GM13977 (cell line): ENCODE data around the gene FGFR4.

Experiments used
- DNase-seq: peaks from one replicate; pipeline ENCODE4 v3.0.0; 2012; ENCODE audit warnings: low spot score
- in situ Hi-C: fragments of 300-500 bp; cut with MboI; formaldehyde crosslinking; loops from one replicate; pipeline ENCODE4 v1.12.0; 2022; ENCODE audit warnings: low sequenced_read_pairs, low pct_unique_long_range_greater_than_20kb, mixed read lengths, inconsistent platforms; ENCODE audit not compliant: unreplicated experiment
- TF ChIP-seq, protein P1 (sequence below): IDR thresholded peaks from 2 replicates; pipeline ENCODE4 v1.5.1; 2012; ENCODE audit warnings: mild to moderate bottlenecking, control low read depth; ENCODE audit not compliant: insufficient read depth; ENCODE audit errors: extremely low read depth, missing control alignments

Gene FGFR4

DNA sequence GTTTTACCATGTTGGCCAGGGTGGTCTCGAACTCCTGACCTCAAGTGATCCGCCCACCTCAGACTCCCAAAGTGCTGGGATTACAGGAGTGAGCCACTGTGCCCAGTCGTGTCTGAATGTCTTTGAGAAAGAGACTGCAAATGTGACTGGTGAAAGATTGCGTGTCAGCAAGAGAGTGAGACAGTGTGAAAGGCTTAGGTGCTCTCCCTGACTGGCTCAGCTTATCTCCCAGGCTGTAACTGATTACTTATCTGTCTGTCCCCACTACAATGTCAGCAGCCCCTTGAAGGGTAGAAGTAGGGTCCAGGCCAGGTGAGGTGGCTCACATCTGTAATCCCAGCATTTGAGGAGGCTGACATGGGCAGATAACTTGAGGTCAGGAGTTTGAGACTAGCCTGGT is 3.4 kb upstream of the FGFR4 start:
- DNase-seq: no peak
- TF ChIP-seq, protein P1, sequence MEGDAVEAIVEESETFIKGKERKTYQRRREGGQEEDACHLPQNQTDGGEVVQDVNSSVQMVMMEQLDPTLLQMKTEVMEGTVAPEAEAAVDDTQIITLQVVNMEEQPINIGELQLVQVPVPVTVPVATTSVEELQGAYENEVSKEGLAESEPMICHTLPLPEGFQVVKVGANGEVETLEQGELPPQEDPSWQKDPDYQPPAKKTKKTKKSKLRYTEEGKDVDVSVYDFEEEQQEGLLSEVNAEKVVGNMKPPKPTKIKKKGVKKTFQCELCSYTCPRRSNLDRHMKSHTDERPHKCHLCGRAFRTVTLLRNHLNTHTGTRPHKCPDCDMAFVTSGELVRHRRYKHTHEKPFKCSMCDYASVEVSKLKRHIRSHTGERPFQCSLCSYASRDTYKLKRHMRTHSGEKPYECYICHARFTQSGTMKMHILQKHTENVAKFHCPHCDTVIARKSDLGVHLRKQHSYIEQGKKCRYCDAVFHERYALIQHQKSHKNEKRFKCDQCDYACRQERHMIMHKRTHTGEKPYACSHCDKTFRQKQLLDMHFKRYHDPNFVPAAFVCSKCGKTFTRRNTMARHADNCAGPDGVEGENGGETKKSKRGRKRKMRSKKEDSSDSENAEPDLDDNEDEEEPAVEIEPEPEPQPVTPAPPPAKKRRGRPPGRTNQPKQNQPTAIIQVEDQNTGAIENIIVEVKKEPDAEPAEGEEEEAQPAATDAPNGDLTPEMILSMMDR: no peak
- in situ Hi-C loops: no loop called here

DNA sequence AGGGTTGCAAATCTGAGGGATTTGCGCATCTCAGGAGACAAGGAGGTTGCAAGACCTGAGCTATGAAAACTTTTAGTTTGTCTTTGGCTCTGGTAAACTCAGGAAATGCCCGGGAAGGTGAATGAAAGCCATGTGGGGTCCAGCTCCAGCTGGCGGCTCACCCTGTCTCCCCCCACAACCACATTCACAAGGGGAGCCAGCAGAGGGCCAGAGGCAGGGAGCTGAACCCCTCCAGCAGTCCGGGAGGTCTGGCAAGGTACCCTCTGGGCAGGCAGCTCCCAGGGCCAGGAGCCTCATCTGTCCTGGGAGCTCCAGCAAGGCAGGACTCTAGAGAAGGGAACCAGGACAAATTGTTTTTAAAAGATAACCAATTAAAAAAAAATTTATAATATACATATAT is 2.5 kb upstream of the FGFR4 start:
- no peak for DNase-seq
- in situ Hi-C loops: no loop called here
- TF ChIP-seq, protein P1: no peak

DNA sequence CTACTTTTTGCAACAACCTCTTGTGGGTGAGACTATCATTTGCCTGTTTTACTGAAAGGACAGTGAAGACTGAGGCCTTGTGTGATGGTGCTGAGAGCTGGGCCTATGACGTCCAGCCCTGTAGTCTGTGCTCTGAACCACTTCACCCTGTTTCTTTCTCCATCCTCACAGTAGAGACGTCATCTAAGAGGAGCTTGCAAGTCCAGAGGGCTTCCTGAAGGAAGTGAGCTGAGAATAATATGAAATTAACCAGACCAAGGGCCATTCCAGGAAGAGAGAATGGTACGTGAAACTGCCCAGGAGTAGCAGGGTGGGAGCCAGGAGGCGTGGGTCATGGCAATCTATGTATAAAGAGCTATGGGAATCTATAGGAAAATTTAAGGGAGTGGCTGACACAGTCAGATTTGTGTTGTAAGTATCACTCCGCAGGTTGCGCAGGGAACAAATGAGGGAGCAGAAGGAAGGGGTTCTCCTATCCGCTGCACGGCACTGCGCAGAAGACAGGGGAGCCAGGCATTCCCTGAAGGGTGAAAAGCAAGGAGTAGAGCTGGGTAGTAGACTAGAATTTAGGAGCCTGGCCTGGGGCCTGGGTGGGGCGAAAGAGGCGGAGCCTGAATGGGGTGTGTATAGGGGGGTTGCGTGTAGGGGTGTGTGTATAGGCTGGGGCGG is 596 bp upstream of the FGFR4 start:
- in situ Hi-C loops: no loop called here
- TF ChIP-seq, protein P1: no peak
- DNase-seq: no peak

DNA sequence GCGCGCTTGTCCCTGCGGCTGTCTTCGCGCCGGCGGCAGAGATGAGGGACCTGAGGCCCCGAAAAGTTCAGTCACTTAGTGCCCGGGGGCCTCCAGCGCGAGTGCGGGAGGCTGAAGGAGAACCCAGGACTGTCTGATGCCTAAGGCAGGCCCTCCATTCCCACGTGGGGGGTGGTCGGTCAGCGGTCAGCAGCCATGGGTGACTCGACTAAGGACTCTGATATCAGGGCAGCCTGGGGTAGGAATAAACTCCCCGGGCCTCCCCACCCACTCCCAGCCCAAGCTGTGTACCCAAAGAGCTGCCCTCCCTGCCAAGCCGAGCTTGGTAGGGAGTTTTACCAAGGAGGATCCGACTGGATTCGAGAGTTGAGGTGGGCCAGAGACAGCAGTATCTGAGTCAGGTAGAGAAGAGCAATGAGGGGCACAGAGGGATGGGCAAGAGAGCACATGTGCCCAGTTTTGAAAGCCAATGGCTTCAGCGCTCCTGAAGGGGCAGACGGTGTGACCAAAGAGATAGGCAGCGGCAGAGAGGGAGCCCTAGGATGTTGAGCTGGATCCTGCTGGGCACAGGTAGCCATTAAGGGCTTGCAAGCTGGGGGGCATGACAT is 787 bp downstream of the FGFR4 start:
- TF ChIP-seq, protein P1: no peak
- no peak for DNase-seq
- in situ Hi-C loops: no loop called here

DNA sequence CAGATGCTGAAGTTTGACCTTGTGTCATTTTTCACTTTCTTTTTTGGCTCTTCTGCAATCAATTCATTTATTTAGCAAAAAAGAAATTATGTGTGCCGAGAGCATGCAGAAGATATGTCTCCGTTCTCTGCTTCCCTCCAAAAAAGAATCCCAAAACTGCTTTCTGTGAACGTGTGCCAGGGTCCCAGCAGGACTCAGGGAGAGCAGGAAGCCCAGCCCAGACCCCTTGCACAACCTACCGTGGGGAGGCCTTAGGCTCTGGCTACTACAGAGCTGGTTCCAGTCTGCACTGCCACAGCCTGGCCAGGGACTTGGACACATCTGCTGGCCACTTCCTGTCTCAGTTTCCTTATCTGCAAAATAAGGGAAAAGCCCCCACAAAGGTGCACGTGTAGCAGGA is 2.4 kb downstream of the FGFR4 start:
- TF ChIP-seq, protein P1: no peak
- in situ Hi-C loops: no loop called here
- no peak for DNase-seq

DNA sequence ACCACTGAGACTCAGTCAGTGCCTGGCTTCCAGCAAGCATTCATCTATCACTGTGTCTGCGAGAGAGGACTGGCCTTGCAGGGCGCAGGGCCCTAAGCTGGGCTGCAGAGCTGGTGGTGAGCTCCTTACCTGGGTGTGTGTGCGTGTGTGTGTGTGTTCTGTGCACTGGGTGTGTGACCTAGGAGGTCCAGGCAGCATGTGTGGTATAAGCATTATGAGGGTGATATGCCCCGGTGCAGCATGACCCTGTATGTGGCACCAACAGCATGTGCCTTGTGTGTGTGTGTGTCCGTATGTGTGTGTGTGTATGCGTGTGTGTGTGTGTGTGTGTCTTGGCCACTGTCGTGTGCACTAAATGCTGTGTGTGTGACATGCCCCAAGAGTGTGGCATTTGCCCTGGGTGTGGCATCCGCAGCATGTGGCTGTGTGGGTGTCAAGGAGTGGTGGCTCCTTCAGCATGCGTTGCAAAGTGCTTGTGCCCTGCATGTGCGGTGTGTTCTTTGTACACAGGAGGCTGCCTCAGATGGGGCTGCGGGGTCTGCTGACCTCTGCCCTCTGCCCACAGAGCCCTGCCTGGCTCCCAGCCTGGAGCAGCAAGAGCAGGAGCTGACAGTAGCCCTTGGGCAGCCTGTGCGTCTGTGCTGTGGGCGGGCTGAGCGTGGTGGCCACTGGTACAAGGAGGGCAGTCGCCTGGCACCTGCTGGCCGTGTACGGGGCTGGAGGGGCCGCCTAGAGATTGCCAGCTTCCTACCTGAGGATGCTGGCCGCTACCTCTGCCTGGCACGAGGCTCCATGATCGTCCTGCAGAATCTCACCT is 3.3 kb downstream of the FGFR4 start:
- TF ChIP-seq, protein P1: no peak
- no peak for DNase-seq
- in situ Hi-C loops: no loop called here
